ENCODE results near the gene LDLRAD4. TPM values are rescaled to one million over a fixed set of nuclear protein-coding genes. Genes with fewer than 3 reads are reported as not detected.

Gene LDLRAD4
- total RNA-seq, 1 donor from 2014 or later = 18.3 TPM

GRCh38 chr18:13522861-13523660, 304.5 kb downstream of the LDLRAD4 start:
- Histone ChIP-seq H3K4me3 (ENCODE audit: low read length in 3 of 3) (no peak overlapping the region), H3K36me3 (ENCODE audit: control insufficient read depth in 3 of 3, insufficient read depth in 3 of 3, low read length in 3 of 3) (no peaks in the 10 kb centered on the region), H3K9ac (ENCODE audit: low read depth in 1 of 3, low read length in 3 of 3) (no peak overlapping the region), H3K27ac (ENCODE audit: low read depth, low read length) (no peak overlapping the region), H3K27me3 (ENCODE audit: control insufficient read depth in 3 of 3, insufficient read depth in 3 of 3, low read length in 3 of 3) (no peaks in the 10 kb centered on the region), H3K4me1 (ENCODE audit: control insufficient read depth in 3 of 3, insufficient read depth in 3 of 3, low read length in 3 of 3) (peaks cover 13 to 45% (median 31%) of the 10 kb centered on the region in 3 donors), H3K9me3 (ENCODE audit: control insufficient read depth in 3 of 3, low read length in 3 of 3) (peaks cover 0 to 4% (median 0%) of the 10 kb centered on the region in 3 donors)

- H3K27ac ChIP-seq (ENCODE audit: low read depth, low read length) = no peak overlapping the region
- H3K27me3 ChIP-seq (ENCODE audit: control insufficient read depth in 3 of 3, insufficient read depth in 3 of 3, low read length in 3 of 3) = no peaks in the 10 kb centered on the region
- no peak overlapping the region for H3K4me3 ChIP-seq (ENCODE audit: low read length in 3 of 3)
- no peaks in the 10 kb centered on the region for H3K36me3 ChIP-seq (ENCODE audit: control insufficient read depth in 3 of 3, insufficient read depth in 3 of 3, low read length in 3 of 3)
- no peaks in the 10 kb centered on the region for H3K9me3 ChIP-seq (ENCODE audit: control insufficient read depth in 3 of 3, low read length in 3 of 3)
- peak overlapping the region in 1 of 3 donors; percentile 8 for H3K9ac ChIP-seq (ENCODE audit: low read depth in 1 of 3, low read length in 3 of 3)
- H3K4me1 ChIP-seq (ENCODE audit: control insufficient read depth in 3 of 3, insufficient read depth in 3 of 3, low read length in 3 of 3) = peaks cover 13 to 45% (median 31%) of the 10 kb centered on the region in 3 donors
Observed at GRCh38 chr18:13524054-13524453, 305.5 kb downstream of the LDLRAD4 start.

- Histone ChIP-seq H3K27ac (ENCODE audit: low read depth, low read length) (no peak overlapping the region), H3K4me1 (ENCODE audit: control insufficient read depth in 3 of 3, insufficient read depth in 3 of 3, low read length in 3 of 3) (peaks cover 12 to 45% (median 31%) of the 10 kb centered on the region in 3 donors), H3K4me3 (ENCODE audit: low read length in 3 of 3) (peak overlapping the region in 2 of 3 donors; percentile 14 to 52), H3K9ac (ENCODE audit: low read depth in 1 of 3, low read length in 3 of 3) (peak overlapping the region in 1 of 3 donors; percentile 72), H3K36me3 (ENCODE audit: control insufficient read depth in 3 of 3, insufficient read depth in 3 of 3, low read length in 3 of 3) (no peaks in the 10 kb centered on the region), H3K27me3 (ENCODE audit: control insufficient read depth in 3 of 3, insufficient read depth in 3 of 3, low read length in 3 of 3) (no peaks in the 10 kb centered on the region), H3K9me3 (ENCODE audit: control insufficient read depth in 3 of 3, low read length in 3 of 3) (no peaks in the 10 kb centered on the region)
Observed at GRCh38 chr18:13524811-13525210, 306.3 kb downstream of the LDLRAD4 start.

- Histone ChIP-seq H3K9me3 (ENCODE audit: control insufficient read depth in 3 of 3, low read length in 3 of 3) (no peaks in the 10 kb centered on the region), H3K27me3 (ENCODE audit: control insufficient read depth in 3 of 3, insufficient read depth in 3 of 3, low read length in 3 of 3) (no peaks in the 10 kb centered on the region), H3K36me3 (ENCODE audit: control insufficient read depth in 3 of 3, insufficient read depth in 3 of 3, low read length in 3 of 3) (no peaks in the 10 kb centered on the region), H3K4me3 (ENCODE audit: low read length in 3 of 3) (peak overlapping the region in 1 of 3 donors; percentile 52), H3K4me1 (ENCODE audit: control insufficient read depth in 3 of 3, insufficient read depth in 3 of 3, low read length in 3 of 3) (peaks cover 8 to 43% (median 27%) of the 10 kb centered on the region in 3 donors), H3K9ac (ENCODE audit: low read depth in 1 of 3, low read length in 3 of 3) (peak overlapping the region in 1 of 3 donors; percentile 72), H3K27ac (ENCODE audit: low read depth, low read length) (no peak overlapping the region)
Observed at GRCh38 chr18:13525381-13526029, 306.9 kb downstream of the LDLRAD4 start.

- no peak overlapping the region for H3K4me3 ChIP-seq (ENCODE audit: low read length in 3 of 3)
- no peaks in the 10 kb centered on the region for H3K27me3 ChIP-seq (ENCODE audit: control insufficient read depth in 3 of 3, insufficient read depth in 3 of 3, low read length in 3 of 3)
- H3K4me1 ChIP-seq (ENCODE audit: control insufficient read depth in 3 of 3, insufficient read depth in 3 of 3, low read length in 3 of 3) = peaks cover 8 to 41% (median 26%) of the 10 kb centered on the region in 3 donors
- no peaks in the 10 kb centered on the region for H3K9me3 ChIP-seq (ENCODE audit: control insufficient read depth in 3 of 3, low read length in 3 of 3)
- H3K36me3 ChIP-seq (ENCODE audit: control insufficient read depth in 3 of 3, insufficient read depth in 3 of 3, low read length in 3 of 3) = no peaks in the 10 kb centered on the region
- H3K9ac ChIP-seq (ENCODE audit: low read depth in 1 of 3, low read length in 3 of 3) = no peak overlapping the region
- no peak overlapping the region for H3K27ac ChIP-seq (ENCODE audit: low read depth, low read length)
Observed at GRCh38 chr18:13526519-13526918, 308.0 kb downstream of the LDLRAD4 start.

- peaks cover 8 to 37% (median 22%) of the 10 kb centered on the region in 3 donors for H3K4me1 ChIP-seq (ENCODE audit: control insufficient read depth in 3 of 3, insufficient read depth in 3 of 3, low read length in 3 of 3)
- H3K27ac ChIP-seq (ENCODE audit: low read depth, low read length) = no peak overlapping the region
Observed at GRCh38 chr18:13527256-13527655, 308.7 kb downstream of the LDLRAD4 start.

GRCh38 chr18:13527730-13528129, 309.2 kb downstream of the LDLRAD4 start:
- H3K27me3 ChIP-seq (ENCODE audit: control insufficient read depth in 3 of 3, insufficient read depth in 3 of 3, low read length in 3 of 3) = no peaks in the 10 kb centered on the region
- H3K4me3 ChIP-seq (ENCODE audit: low read length in 3 of 3) = no peak overlapping the region
- no peak overlapping the region for H3K9ac ChIP-seq (ENCODE audit: low read depth in 1 of 3, low read length in 3 of 3)
- H3K4me1 ChIP-seq (ENCODE audit: control insufficient read depth in 3 of 3, insufficient read depth in 3 of 3, low read length in 3 of 3) = peaks cover 8 to 39% (median 20%) of the 10 kb centered on the region in 3 donors
- no peaks in the 10 kb centered on the region for H3K9me3 ChIP-seq (ENCODE audit: control insufficient read depth in 3 of 3, low read length in 3 of 3)
- no peaks in the 10 kb centered on the region for H3K36me3 ChIP-seq (ENCODE audit: control insufficient read depth in 3 of 3, insufficient read depth in 3 of 3, low read length in 3 of 3)
- no peak overlapping the region for H3K27ac ChIP-seq (ENCODE audit: low read depth, low read length)

More at GRCh38 chr18:13527256-13527655, 308.7 kb downstream of the LDLRAD4 start:
- no peak overlapping the region for H3K4me3 ChIP-seq (ENCODE audit: low read length in 3 of 3)
- H3K9ac ChIP-seq (ENCODE audit: low read depth in 1 of 3, low read length in 3 of 3) = no peak overlapping the region
- no peaks in the 10 kb centered on the region for H3K9me3 ChIP-seq (ENCODE audit: control insufficient read depth in 3 of 3, low read length in 3 of 3)
- H3K27me3 ChIP-seq (ENCODE audit: control insufficient read depth in 3 of 3, insufficient read depth in 3 of 3, low read length in 3 of 3) = no peaks in the 10 kb centered on the region
- H3K36me3 ChIP-seq (ENCODE audit: control insufficient read depth in 3 of 3, insufficient read depth in 3 of 3, low read length in 3 of 3) = no peaks in the 10 kb centered on the region

- Histone ChIP-seq H3K4me3 (ENCODE audit: low read length in 3 of 3) (no peak overlapping the region), H3K36me3 (ENCODE audit: control insufficient read depth in 3 of 3, insufficient read depth in 3 of 3, low read length in 3 of 3) (no peaks in the 10 kb centered on the region), H3K27me3 (ENCODE audit: control insufficient read depth in 3 of 3, insufficient read depth in 3 of 3, low read length in 3 of 3) (no peaks in the 10 kb centered on the region), H3K9ac (ENCODE audit: low read depth in 1 of 3, low read length in 3 of 3) (no peak overlapping the region), H3K27ac (ENCODE audit: low read depth, low read length) (no peak overlapping the region), H3K4me1 (ENCODE audit: control insufficient read depth in 3 of 3, insufficient read depth in 3 of 3, low read length in 3 of 3) (peaks cover 8 to 35% (median 20%) of the 10 kb centered on the region in 3 donors), H3K9me3 (ENCODE audit: control insufficient read depth in 3 of 3, low read length in 3 of 3) (no peaks in the 10 kb centered on the region)
Observed at GRCh38 chr18:13528739-13529392, 310.3 kb downstream of the LDLRAD4 start.

- peak overlapping the region in 1 of 3 donors; percentile 62 for H3K9ac ChIP-seq (ENCODE audit: low read depth in 1 of 3, low read length in 3 of 3)
- no peaks in the 10 kb centered on the region for H3K36me3 ChIP-seq (ENCODE audit: control insufficient read depth in 3 of 3, insufficient read depth in 3 of 3, low read length in 3 of 3)
- H3K27me3 ChIP-seq (ENCODE audit: control insufficient read depth in 3 of 3, insufficient read depth in 3 of 3, low read length in 3 of 3) = no peaks in the 10 kb centered on the region
- H3K9me3 ChIP-seq (ENCODE audit: control insufficient read depth in 3 of 3, low read length in 3 of 3) = no peaks in the 10 kb centered on the region
- no peak overlapping the region for H3K27ac ChIP-seq (ENCODE audit: low read depth, low read length)
- H3K4me1 ChIP-seq (ENCODE audit: control insufficient read depth in 3 of 3, insufficient read depth in 3 of 3, low read length in 3 of 3) = peaks cover 3 to 26% (median 11%) of the 10 kb centered on the region in 3 donors
- no peak overlapping the region for H3K4me3 ChIP-seq (ENCODE audit: low read length in 3 of 3)
Observed at GRCh38 chr18:13530033-13530878, 311.7 kb downstream of the LDLRAD4 start.

Measured in skeletal muscle tissue (tissue), 4 donors.